IMR-90 (cell line): ENCODE measurements around the gene P4HA2.

Experiments used
- CHD1 ChIP-seq: IDR thresholded peaks from 2 replicates; pipeline ENCODE4 v1.6.1; 2012; ENCODE audit warnings: low read depth, low read length, improper control_type of control experiment
- CTCF ChIP-seq: conservative IDR thresholded peaks from 2 replicates; pipeline ENCODE4 v1.5.1; 2012; ENCODE audit warnings: mild to moderate bottlenecking, low read depth, low read length, improper control_type of control experiment
- FOS ChIP-seq: fragments of 150-350 bp; IDR thresholded peaks from 2 replicates; pipeline ENCODE4 v1.6.1; 2016; ENCODE audit warnings: low read depth, low read length
- MXI1 ChIP-seq: IDR thresholded peaks from 2 replicates; pipeline ENCODE4 v1.6.1; 2012; ENCODE audit warnings: low read depth, mild to moderate bottlenecking, low read length, moderate library complexity, borderline replicate concordance
- POLR2A ChIP-seq: IDR thresholded peaks from 2 replicates; pipeline ENCODE4 v1.6.1; 2012; ENCODE audit warnings: mild to moderate bottlenecking, low read depth, low read length
- RAD21 ChIP-seq: IDR thresholded peaks from 2 replicates; pipeline ENCODE4 v1.6.1; 2012; ENCODE audit warnings: low read length, improper control_type of control experiment

GRCh38 chr5:132193165-132193694 is 34.4 kb downstream of the P4HA2 start:
- TF ChIP-seq RAD21 (no peak), MXI1 (no peak), CTCF (no peak), POLR2A (no peak), FOS (no peak), CHD1 (no peak)
